Testis (tissue), 3 donors: Measurements from ENCODE around the gene RAMP1. TPM values are rescaled to one million over a fixed set of nuclear protein-coding genes. Genes with fewer than 3 reads are reported as not detected.

Experiments used
- DNase-seq: peaks from one replicate; pipeline ENCODE4 v3.0.0-alpha.2; 2019
- H3K27ac ChIP-seq, 2 donors: fragments of 200-600 bp; sonication (generic); one replicate each; pipeline ENCODE4 v1.5.1; 2019
- H3K27me3 ChIP-seq: fragments of 200-600 bp; sonication (generic); one replicate; pipeline ENCODE4 v1.5.1; 2019
- H3K36me3 ChIP-seq: fragments of 200-600 bp; sonication (generic); one replicate; pipeline ENCODE4 v1.5.1; 2017; ENCODE audit warnings: low read depth; ENCODE audit errors: missing control alignments
- H3K4me1 ChIP-seq: fragments of 200-600 bp; sonication (generic); one replicate; pipeline ENCODE4 v1.5.1; 2019
- H3K4me3 ChIP-seq, 2 donors: fragments of 200-600 bp; sonication (generic); one replicate each; pipeline ENCODE4 v1.5.1; 2017 to 2019
- H3K9me3 ChIP-seq: fragments of 200-600 bp; sonication (generic); one replicate; pipeline ENCODE4 v1.5.1; 2017
- POLR2A ChIP-seq: fragments of 450-650 bp; IDR thresholded peaks from one replicate; pipeline ENCODE4 v1.6.1; 2017; ENCODE audit warnings: antibody characterized with exemption, mild to moderate bottlenecking, moderate library complexity
- WGBS, 2 donors: methylation state at CpG; one replicate each; pipeline ENCODE4 v1.1.5; 2018; 5-methylcytosine and 5-hydroxymethylcytosine counted together
- intact Hi-C: fragments of 100-400 bp; cut with DNase I; formaldehyde crosslinking; loops from one replicate; pipeline ENCODE4 v1.15.1; 2023; ENCODE audit warnings: low total_unique reads
- polyA plus RNA-seq: library from polyadenylated mRNA; stranded (reverse); fragments of 350-450 nt; fragmentation: Illumina TruSeq; extraction: RNeasy Lipid Tissue Mini Kit (QIAGEN cat#74804); gene quantifications from one replicate; pipeline ENCODE4 v1.2.3, GENCODE V29; 2014; ENCODE audit warnings: low read depth, low replicate concordance; ENCODE audit not compliant: insufficient read depth
- total RNA-seq, 2 donors: library from RNA; depleted of rRNA; stranded (reverse); fragments of >200 nt; gene quantifications; one replicate each; pipeline ENCODE4 v1.2.3, GENCODE V29; 2016
- TF ChIP-seq, protein P1 (sequence below), 3 experiments: fragments of 450-650 bp in 2 of 3; fragments of 200-600 bp in 1 of 3; sonication (generic) in 1 of 3; IDR thresholded peaks; one replicate each; pipeline ENCODE4 v1.5.1; 2016 to 2019; ENCODE audit warnings: antibody characterized with exemption in 3 of 3, mild to moderate bottlenecking in 2 of 3, moderate library complexity in 1 of 3

RAMP1 gene
- total and polyA plus RNA-seq, 3 donors from 2014 or later, result 8.9 to 14.3 (median 13.9) TPM

DNA sequence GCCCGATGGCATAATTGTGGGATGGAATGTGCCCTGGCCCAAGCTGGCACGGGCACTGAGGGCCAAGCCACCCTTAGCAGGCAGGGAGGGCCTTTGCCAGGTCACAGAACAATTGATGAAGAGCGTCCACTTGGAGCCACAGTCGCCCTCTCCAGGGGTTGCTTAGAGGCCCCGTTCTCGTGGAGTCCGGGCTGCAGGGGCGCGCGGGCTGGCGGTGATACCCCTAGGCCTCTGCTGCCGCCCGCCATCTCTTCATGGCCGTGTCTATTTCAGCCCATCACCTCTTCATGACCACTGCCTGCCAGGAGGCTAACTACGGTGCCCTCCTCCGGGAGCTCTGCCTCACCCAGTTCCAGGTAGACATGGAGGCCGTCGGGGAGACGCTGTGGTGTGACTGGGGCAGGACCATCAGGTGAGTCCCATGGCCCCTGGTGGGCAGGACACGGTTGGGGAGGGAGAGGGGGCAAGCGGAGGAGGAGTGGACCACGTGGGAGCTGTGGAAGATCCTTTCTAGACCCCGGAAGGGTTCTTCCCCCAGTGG, 17.6 kb downstream of the RAMP1 start:
- intact Hi-C loops, result no loop called here
- no peak for DNase-seq
- TF ChIP-seq, protein P1, sequence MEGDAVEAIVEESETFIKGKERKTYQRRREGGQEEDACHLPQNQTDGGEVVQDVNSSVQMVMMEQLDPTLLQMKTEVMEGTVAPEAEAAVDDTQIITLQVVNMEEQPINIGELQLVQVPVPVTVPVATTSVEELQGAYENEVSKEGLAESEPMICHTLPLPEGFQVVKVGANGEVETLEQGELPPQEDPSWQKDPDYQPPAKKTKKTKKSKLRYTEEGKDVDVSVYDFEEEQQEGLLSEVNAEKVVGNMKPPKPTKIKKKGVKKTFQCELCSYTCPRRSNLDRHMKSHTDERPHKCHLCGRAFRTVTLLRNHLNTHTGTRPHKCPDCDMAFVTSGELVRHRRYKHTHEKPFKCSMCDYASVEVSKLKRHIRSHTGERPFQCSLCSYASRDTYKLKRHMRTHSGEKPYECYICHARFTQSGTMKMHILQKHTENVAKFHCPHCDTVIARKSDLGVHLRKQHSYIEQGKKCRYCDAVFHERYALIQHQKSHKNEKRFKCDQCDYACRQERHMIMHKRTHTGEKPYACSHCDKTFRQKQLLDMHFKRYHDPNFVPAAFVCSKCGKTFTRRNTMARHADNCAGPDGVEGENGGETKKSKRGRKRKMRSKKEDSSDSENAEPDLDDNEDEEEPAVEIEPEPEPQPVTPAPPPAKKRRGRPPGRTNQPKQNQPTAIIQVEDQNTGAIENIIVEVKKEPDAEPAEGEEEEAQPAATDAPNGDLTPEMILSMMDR (IDR thresholded peaks at IDR 0.05), result no peak
- no peak for TF ChIP-seq POLR2A
- no peaks in the 10 kb centered on the region for H3K36me3 ChIP-seq
- 96 to 99% methylated on average over 21 to 23 of the region's 23 CpGs for WGBS, 2 donors
- H3K9me3 ChIP-seq, result no peaks in the 10 kb centered on the region
- no peak overlapping the region for H3K27ac ChIP-seq
- H3K4me1 ChIP-seq, result peaks cover 25% of the 10 kb centered on the region
- no peaks in the 10 kb centered on the region for H3K27me3 ChIP-seq
- no peak overlapping the region for H3K4me3 ChIP-seq

DNA sequence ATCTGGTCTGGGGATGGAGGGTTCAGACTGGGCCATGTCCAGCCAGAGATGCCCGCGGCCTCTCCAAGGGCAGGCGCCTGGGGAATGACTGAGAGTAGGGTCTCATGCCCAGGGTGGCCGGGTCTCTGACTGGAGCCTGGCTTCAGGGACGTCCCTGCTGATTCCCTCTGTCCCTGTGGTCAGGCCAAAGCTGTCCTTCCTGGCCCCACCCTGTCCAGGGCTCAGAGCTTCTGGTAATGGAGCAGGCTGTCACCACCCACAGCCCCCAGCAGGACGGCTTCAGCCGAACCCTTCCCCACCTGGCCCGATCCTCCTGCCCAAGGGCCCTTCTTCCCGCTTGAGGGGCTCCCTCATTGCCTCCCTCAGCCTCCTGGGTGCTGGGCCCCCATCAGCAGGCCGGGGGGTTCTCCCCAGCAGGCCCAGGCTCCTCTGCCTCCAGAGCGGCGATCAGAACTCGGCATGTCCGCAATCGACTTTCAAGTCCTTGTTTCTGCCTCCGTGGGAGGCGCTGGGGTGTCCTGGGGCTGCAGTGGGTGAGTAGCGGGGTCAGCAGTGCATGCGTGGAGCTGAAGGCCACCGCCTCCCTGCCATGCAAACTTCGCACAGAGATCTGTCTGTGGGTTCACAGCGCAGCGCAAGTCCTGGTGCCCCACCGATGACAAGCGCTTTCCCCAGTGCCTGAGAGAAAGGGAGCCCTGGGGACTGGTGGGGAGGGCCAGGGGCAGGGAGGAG, 18.3 kb downstream of the RAMP1 start:
- no peaks in the 10 kb centered on the region for H3K27me3 ChIP-seq
- DNase-seq, result no peak
- no peak overlapping the region for H3K27ac ChIP-seq
- H3K4me1 ChIP-seq, result peaks cover 25% of the 10 kb centered on the region
- no peak overlapping the region for H3K4me3 ChIP-seq
- intact Hi-C loops, result no loop called here
- no peak for TF ChIP-seq POLR2A
- TF ChIP-seq, protein P1 (IDR thresholded peaks at IDR 0.05), result no peak
- WGBS, 2 donors, result 88 to 93% methylated on average over 22 to 25 of the region's 25 CpGs
- no peaks in the 10 kb centered on the region for H3K9me3 ChIP-seq
- H3K36me3 ChIP-seq, result no peaks in the 10 kb centered on the region

DNA sequence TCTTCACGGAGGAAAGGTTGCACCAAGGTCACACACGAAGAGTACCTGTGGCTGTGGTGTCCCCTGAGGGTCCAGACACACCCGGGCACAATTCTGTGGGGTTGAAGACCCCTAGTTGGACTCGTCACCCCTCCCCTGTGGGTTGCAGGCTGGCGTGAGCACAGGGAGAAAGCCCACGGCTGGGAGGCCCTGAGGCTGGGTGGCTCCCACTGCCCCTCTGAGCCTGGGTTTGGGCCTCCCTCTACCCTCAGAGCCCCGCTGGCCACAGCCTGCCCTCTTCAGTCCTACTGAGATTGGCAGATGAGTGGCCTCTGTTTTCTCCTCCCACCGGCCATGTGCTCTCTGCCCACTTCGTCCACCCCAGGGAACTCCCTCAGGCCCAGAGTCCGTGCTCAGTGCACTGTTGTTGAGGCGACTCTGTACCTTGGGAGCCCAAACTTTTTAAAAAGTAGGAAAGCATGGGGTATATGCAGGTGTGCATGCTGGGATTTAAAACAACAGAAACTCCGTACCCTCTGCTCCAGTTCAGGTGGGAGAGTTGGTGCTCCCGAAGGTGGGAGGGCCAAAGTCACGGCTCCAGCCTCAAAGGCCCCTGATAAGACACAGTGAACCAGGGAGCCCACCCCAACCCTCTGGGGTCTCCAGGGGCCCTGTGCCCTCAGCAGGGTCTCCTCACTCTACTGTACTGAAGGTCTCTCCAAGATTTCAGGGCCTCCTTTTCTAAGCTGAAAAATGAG, 19.1 kb downstream of the RAMP1 start:
- Histone ChIP-seq H3K4me3 (no peak overlapping the region), H3K9me3 (no peaks in the 10 kb centered on the region), H3K4me1 (peaks cover 19% of the 10 kb centered on the region), H3K27me3 (no peaks in the 10 kb centered on the region), H3K36me3 (no peaks in the 10 kb centered on the region), H3K27ac (no peak overlapping the region)
- TF ChIP-seq POLR2A, result no peak
- TF ChIP-seq, protein P1 (IDR thresholded peaks at IDR 0.05), result no peak
- no peak for DNase-seq
- intact Hi-C loops, result no loop called here
- WGBS, 2 donors, result 71 to 77% methylated on average over 10 to 14 of the region's 14 CpGs

DNA sequence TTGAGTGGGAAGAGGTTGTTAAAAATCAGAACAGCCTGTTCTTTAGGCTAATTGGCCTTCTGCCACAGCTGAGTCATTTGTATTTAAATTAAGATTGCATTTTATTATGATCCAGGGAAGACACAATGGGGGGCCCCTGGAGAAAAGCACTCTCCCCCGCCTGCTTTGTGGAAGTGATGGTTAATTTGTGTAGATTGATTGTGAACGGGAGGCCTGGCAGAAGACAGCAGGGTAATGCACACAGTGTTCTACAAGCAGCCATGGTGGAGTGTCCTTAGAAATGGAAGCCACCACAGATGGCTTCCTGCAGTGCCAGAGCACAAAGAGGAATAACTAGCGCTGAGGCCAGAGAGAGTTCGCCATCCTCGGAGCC, 19.6 kb downstream of the RAMP1 start:
- peak; percentile 33 for DNase-seq
- H3K4me3 ChIP-seq, result no peak overlapping the region
- TF ChIP-seq, protein P1 (IDR thresholded peaks at IDR 0.05), result no peak
- no peak for TF ChIP-seq POLR2A
- no peaks in the 10 kb centered on the region for H3K27me3 ChIP-seq
- no peak overlapping the region for H3K27ac ChIP-seq
- 49 to 72% methylated on average over 5 of the region's 5 CpGs for WGBS, 2 donors
- peaks cover 14% of the 10 kb centered on the region for H3K4me1 ChIP-seq
- no peaks in the 10 kb centered on the region for H3K36me3 ChIP-seq
- intact Hi-C loops, result no loop called here
- no peaks in the 10 kb centered on the region for H3K9me3 ChIP-seq
